ENCODE results near the gene TBR1.

DNA sequence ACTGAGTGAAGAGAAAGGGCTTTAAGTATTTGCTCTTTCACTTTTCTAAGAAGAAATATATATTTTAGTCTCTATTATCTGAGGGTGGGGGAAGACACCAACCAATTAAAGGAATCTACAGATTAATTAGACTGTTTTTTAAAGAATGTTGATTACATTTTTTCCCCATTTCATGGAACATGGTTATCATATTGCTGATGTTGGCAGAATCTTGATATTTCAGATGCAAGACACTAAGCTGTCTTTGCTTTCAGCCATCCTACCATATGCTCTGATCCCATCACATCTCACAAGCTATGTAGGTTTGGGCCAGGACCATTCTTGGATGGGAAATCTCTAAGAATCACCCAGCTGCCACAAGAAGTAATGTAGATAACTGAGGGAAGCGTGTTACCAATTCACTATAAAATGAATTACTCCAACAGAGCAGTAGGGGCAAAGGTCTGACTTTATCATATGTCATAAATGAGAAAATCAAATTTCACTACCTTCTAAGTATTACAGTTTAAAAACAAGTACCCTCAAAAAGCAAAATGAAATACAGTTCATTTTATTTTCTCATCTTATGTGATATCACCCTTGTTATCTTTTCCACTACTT, 6.7 kb upstream of the TBR1 start:
- TF ChIP-seq, protein P1, sequence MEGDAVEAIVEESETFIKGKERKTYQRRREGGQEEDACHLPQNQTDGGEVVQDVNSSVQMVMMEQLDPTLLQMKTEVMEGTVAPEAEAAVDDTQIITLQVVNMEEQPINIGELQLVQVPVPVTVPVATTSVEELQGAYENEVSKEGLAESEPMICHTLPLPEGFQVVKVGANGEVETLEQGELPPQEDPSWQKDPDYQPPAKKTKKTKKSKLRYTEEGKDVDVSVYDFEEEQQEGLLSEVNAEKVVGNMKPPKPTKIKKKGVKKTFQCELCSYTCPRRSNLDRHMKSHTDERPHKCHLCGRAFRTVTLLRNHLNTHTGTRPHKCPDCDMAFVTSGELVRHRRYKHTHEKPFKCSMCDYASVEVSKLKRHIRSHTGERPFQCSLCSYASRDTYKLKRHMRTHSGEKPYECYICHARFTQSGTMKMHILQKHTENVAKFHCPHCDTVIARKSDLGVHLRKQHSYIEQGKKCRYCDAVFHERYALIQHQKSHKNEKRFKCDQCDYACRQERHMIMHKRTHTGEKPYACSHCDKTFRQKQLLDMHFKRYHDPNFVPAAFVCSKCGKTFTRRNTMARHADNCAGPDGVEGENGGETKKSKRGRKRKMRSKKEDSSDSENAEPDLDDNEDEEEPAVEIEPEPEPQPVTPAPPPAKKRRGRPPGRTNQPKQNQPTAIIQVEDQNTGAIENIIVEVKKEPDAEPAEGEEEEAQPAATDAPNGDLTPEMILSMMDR (IDR thresholded peaks at IDR 0.05), result no peak
- TF ChIP-seq POLR2A (IDR thresholded peaks at IDR 0.05) (no peak), POLR2AphosphoS5 (IDR thresholded peaks at IDR 0.05) (no peak), EP300 (IDR thresholded peaks at IDR 0.05) (no peak)
